K562 (cell line): ENCODE results near the gene C22orf39. TPM values are rescaled to one million over a fixed set of nuclear protein-coding genes. Genes with fewer than 3 reads are reported as not detected.
A peak's percentile ranks its signal among the peaks of the same experiment; 100 is the strongest.

Source experiments
- ARHGAP35 ChIP-seq: fragments of 450-650 bp; IDR thresholded peaks from 2 replicates; pipeline ENCODE4 v1.6.1; 2018; ENCODE audit not compliant: partially characterized antibody
- CBFB ChIP-seq: sonication (generic); formaldehyde crosslinking; IDR thresholded peaks from 2 replicates; pipeline ENCODE4 v1.4.0; 2020; ENCODE audit warnings: mild to moderate bottlenecking, missing genetic modification reagents
- CEBPG ChIP-seq, 3 experiments: fragments of 200-800 bp in 1 of 3; sonication (Bioruptor generic) in 1 of 3; sonication (generic) in 1 of 3; formaldehyde crosslinking in 1 of 3; IDR thresholded peaks in 2 of 3; conservative IDR thresholded peaks in 1 of 3; 2 replicates each; pipeline versions ENCODE4 v1.6.1 to v1.8.0; 2016 to 2022; ENCODE audit warnings: missing compliant biosample characterization in 2 of 3, missing genetic modification characterization in 2 of 3, mild to moderate bottlenecking in 1 of 3, missing genetic modification reagents in 1 of 3
- ELF2 ChIP-seq: fragments of 250-450 bp; sonication (Bioruptor Pico); IDR thresholded peaks from 2 replicates; pipeline ENCODE4 v1.5.0; 2021; ENCODE audit warnings: mild to moderate bottlenecking
- FOSL1 ChIP-seq: fragments of 200-800 bp; sonication (Bioruptor generic); conservative IDR thresholded peaks from 2 replicates; pipeline ENCODE4 v1.6.1; 2016; ENCODE audit warnings: missing genetic modification characterization, missing compliant biosample characterization
- HNRNPL ChIP-seq: fragments of 200-400 bp; formaldehyde crosslinking; IDR thresholded peaks from 2 replicates; pipeline ENCODE4 v1.6.1; 2017; ENCODE audit warnings: low read depth, mild to moderate bottlenecking, low read length
- HSF4 ChIP-seq: fragments of 250-450 bp; sonication (Bioruptor Pico); IDR thresholded peaks from 2 replicates; pipeline ENCODE4 v2.1.2; 2022; ENCODE audit warnings: mild to moderate bottlenecking, moderate library complexity, borderline replicate concordance
- JUND ChIP-seq, 2 experiments: IDR thresholded peaks; 2 replicates in 1 of 2; 3 replicates in 1 of 2; pipeline ENCODE4 v1.6.1; 2011; ENCODE audit warnings: borderline replicate concordance in 2 of 2, low read depth in 2 of 2, low read length in 2 of 2, improper control_type of control experiment in 1 of 2, missing biosample characterization in 1 of 2, missing genetic modification characterization in 1 of 2, missing genetic modification reagents in 1 of 2
- XRCC3 ChIP-seq: fragments of 450-650 bp; IDR thresholded peaks from 2 replicates; pipeline ENCODE4 v1.6.1; 2017; ENCODE audit warnings: mild to moderate bottlenecking, moderate library complexity
- XRCC4 ChIP-seq: IDR thresholded peaks from one replicate; pipeline ENCODE4 v1.6.1; 2011; ENCODE audit not compliant: insufficient read depth, insufficient read length; ENCODE audit errors: extremely low read depth
- ZBTB1 ChIP-seq: sonication (generic); formaldehyde crosslinking; IDR thresholded peaks from 2 replicates; pipeline ENCODE4 v1.8.1; 2023; ENCODE audit warnings: missing genetic modification reagents, low read depth, mild to moderate bottlenecking, borderline replicate concordance
- ZNF121 ChIP-seq: sonication (generic); formaldehyde crosslinking; conservative IDR thresholded peaks from 2 replicates; pipeline ENCODE4 v1.8.0; 2022; ENCODE audit warnings: missing genetic modification reagents
- ZNF184 ChIP-seq: sonication (generic); formaldehyde crosslinking; IDR thresholded peaks from 2 replicates; pipeline ENCODE4 v1.5.0; 2020; ENCODE audit warnings: missing genetic modification reagents
- ZNF224 ChIP-seq: sonication (generic); formaldehyde crosslinking; IDR thresholded peaks from 2 replicates; pipeline ENCODE4 v1.8.0; 2022; ENCODE audit warnings: mild to moderate bottlenecking, missing genetic modification reagents
- ZNF696 ChIP-seq: fragments of 250-450 bp; sonication (Bioruptor Pico); conservative IDR thresholded peaks from 2 replicates; pipeline ENCODE4 v1.4.0; 2020; ENCODE audit warnings: mild to moderate bottlenecking, moderate library complexity
- ZNF830 ChIP-seq: fragments of 250-450 bp; sonication (Bioruptor Pico); IDR thresholded peaks from 2 replicates; pipeline ENCODE4 v1.5.0; 2021; ENCODE audit warnings: mild to moderate bottlenecking
- polyA plus RNA-seq, 8 experiments: library from polyadenylated mRNA; depleted of rRNA in 4 of 8; stranded (reverse) in 5 of 8; unstranded in 3 of 8; fragments of >200 nt; fragmentation: Nextera tagmentation in 2 of 8; fragmentation: Illumina TruSeq in 1 of 8; extraction: Ambion mirVana in 2 of 8; extraction: Trizol in 1 of 8; gene quantifications; 2 replicates each; pipeline versions ENCODE4 v1.2.1 to v1.2.3, GENCODE V29; 2011 to 2014; ENCODE audit warnings: inconsistent platforms in 1 of 8, missing spikeins in 1 of 8
- total RNA-seq, 7 experiments: library from RNA; depleted of rRNA in 6 of 7; stranded (reverse); fragments of >200 nt in 6 of 7; fragmentation: Illumina TruSeq in 2 of 7; extraction: Trizol in 2 of 7; gene quantifications; 2 replicates each; pipeline versions ENCODE4 v1.2.1 to v1.2.3, GENCODE V29; 2011 to 2021; ENCODE audit warnings: low replicate concordance in 1 of 7
- TF ChIP-seq, protein P1 (sequence below): fragments of 450-650 bp; conservative IDR thresholded peaks from 2 replicates; pipeline ENCODE4 v1.6.1; 2016; ENCODE audit warnings: missing genetic modification characterization, low read depth, mild to moderate bottlenecking, missing compliant biosample characterization, moderate library complexity
- TF ChIP-seq, protein P2 (sequence below): fragments of 250-450 bp; sonication (Bioruptor Pico); IDR thresholded peaks from 2 replicates; pipeline ENCODE4 v1.5.0; 2022; ENCODE audit warnings: mild to moderate bottlenecking
- TF ChIP-seq, protein P3 (sequence below): fragments of 450-650 bp; IDR thresholded peaks from 2 replicates; pipeline ENCODE4 v1.6.1; 2016; ENCODE audit warnings: antibody characterized with exemption
- TF ChIP-seq, protein P4 (sequence below): fragments of 250-450 bp; sonication (Bioruptor Pico); IDR thresholded peaks from 2 replicates; pipeline ENCODE4 v1.5.0; 2020; ENCODE audit warnings: mild to moderate bottlenecking
- TF ChIP-seq, protein P5 (sequence below): fragments of 450-650 bp; IDR thresholded peaks from 2 replicates; pipeline ENCODE4 v1.6.1; 2016; ENCODE audit warnings: low read depth, mild to moderate bottlenecking, moderate library complexity

Gene C22orf39
- total and polyA plus RNA-seq, 9 of the 15 experiments (the other 6 are each of a cell fraction or from before 2014, with no cell fraction given), result 20.4 to 139 (median 66.8) TPM

DNA sequence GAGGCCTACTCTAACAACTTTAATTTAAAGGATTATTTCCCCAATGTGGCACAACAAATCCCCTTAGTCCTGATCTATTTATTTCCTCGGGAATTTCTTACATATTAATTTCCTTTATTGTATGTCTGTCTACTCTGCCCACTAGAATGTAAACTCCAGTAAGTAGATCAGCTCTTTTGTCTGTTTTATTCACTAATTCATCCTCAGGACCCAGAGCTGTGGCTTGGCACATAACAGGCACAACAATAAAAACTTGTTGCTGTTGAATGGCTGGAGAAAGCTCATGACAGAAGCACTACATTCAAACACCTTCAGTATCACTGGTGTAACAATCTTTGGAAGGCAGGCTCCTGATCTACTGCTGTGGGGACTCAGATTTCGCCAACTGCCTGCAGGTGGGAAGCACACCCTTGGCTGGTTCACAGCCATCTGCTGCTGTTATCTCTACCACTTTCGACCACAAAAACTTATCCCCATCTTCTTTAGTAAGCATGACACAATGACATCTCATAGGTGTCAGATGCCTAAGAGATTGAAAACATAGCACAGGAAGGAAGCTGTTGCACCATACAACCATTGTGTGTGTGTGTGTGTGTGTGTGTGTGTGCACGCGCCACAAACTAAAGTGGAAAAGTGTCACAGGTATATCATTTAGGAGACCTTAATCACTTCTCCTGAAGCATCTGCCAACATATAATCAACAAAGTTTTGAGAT, 27.9 kb downstream of the C22orf39 start (continued):
- 0 out of 2 replicates have a peak, but pooled peaks have one; percentile 32 for TF ChIP-seq ZNF696 (CRISPR knock-in tag)
- TF ChIP-seq, protein P1, sequence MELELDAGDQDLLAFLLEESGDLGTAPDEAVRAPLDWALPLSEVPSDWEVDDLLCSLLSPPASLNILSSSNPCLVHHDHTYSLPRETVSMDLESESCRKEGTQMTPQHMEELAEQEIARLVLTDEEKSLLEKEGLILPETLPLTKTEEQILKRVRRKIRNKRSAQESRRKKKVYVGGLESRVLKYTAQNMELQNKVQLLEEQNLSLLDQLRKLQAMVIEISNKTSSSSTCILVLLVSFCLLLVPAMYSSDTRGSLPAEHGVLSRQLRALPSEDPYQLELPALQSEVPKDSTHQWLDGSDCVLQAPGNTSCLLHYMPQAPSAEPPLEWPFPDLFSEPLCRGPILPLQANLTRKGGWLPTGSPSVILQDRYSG (tag), result peak; percentile 94
- TF ChIP-seq FOSL1 (tag), result peak; percentile 41; the same call in 1 of the 2 replicates
- no peak for TF ChIP-seq ZNF830
- TF ChIP-seq ZNF224 (CRISPR knock-in tag), result no peak
- no peak for TF ChIP-seq CEBPG (CRISPR knock-in tag; IDR thresholded peaks at IDR 0.05)
- TF ChIP-seq CEBPG (tag; conservative IDR thresholded peaks at IDR 0.05 in 1 of 2, IDR thresholded peaks at IDR 0.05 in 1 of 2), result peak; percentile 65 to 87
- TF ChIP-seq XRCC4, result no peak
- TF ChIP-seq HNRNPL, result no peak
- no peak for TF ChIP-seq ZNF121 (CRISPR knock-in tag)
- TF ChIP-seq, protein P2, sequence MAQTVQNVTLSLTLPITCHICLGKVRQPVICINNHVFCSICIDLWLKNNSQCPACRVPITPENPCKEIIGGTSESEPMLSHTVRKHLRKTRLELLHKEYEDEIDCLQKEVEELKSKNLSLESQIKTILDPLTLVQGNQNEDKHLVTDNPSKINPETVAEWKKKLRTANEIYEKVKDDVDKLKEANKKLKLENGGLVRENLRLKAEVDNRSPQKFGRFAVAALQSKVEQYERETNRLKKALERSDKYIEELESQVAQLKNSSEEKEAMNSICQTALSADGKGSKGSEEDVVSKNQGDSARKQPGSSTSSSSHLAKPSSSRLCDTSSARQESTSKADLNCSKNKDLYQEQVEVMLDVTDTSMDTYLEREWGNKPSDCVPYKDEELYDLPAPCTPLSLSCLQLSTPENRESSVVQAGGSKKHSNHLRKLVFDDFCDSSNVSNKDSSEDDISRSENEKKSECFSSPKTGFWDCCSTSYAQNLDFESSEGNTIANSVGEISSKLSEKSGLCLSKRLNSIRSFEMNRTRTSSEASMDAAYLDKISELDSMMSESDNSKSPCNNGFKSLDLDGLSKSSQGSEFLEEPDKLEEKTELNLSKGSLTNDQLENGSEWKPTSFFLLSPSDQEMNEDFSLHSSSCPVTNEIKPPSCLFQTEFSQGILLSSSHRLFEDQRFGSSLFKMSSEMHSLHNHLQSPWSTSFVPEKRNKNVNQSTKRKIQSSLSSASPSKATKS (CRISPR knock-in tag), result no peak
- no peak for TF ChIP-seq ARHGAP35
- no peak for TF ChIP-seq ZBTB1 (CRISPR knock-in tag)
- TF ChIP-seq HSF4, result no peak
- no peak for TF ChIP-seq CBFB (CRISPR knock-in tag)
- TF ChIP-seq XRCC3, result no peak
- TF ChIP-seq JUND (IDR thresholded peaks at IDR 0.05; ENCODE audit: borderline replicate concordance, low read depth, low read length), result peak; percentile 80
- TF ChIP-seq JUND (tag; IDR thresholded peaks at IDR 0.05; ENCODE audit: borderline replicate concordance, low read depth, low read length), result no peak
- peak; percentile 55; the same call in 1 of the 2 replicates for TF ChIP-seq ELF2 (CRISPR knock-in tag)
- TF ChIP-seq, protein P3, sequence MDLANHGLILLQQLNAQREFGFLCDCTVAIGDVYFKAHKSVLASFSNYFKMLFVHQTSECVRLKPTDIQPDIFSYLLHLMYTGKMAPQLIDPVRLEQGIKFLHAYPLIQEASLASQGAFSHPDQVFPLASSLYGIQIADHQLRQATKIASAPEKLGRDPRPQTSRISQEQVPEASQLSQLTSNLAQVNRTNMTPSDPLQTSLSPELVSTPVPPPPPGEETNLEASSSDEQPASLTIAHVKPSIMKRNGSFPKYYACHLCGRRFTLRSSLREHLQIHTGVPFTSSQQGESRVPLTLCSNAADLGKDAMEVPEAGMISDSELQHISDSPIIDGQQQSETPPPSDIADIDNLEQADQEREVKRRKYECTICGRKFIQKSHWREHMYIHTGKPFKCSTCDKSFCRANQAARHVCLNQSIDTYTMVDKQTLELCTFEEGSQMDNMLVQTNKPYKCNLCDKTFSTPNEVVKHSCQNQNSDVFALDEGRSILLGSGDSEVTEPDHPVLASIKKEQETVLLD, result no peak
- no peak for TF ChIP-seq ZNF184 (CRISPR knock-in tag)
- TF ChIP-seq, protein P4, sequence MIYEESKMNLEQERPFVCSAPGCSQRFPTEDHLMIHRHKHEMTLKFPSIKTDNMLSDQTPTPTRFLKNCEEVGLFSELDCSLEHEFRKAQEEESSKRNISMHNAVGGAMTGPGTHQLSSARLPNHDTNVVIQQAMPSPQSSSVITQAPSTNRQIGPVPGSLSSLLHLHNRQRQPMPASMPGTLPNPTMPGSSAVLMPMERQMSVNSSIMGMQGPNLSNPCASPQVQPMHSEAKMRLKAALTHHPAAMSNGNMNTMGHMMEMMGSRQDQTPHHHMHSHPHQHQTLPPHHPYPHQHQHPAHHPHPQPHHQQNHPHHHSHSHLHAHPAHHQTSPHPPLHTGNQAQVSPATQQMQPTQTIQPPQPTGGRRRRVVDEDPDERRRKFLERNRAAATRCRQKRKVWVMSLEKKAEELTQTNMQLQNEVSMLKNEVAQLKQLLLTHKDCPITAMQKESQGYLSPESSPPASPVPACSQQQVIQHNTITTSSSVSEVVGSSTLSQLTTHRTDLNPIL (CRISPR knock-in tag), result no peak
- TF ChIP-seq, protein P5, sequence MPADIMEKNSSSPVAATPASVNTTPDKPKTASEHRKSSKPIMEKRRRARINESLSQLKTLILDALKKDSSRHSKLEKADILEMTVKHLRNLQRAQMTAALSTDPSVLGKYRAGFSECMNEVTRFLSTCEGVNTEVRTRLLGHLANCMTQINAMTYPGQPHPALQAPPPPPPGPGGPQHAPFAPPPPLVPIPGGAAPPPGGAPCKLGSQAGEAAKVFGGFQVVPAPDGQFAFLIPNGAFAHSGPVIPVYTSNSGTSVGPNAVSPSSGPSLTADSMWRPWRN, result peak; percentile 95
